ENCODE data around the gene IGFBP4. TPM values are rescaled to one million over a fixed set of nuclear protein-coding genes. Genes with fewer than 3 reads are reported as not detected.
"Not testable (repeated sequence)": the region's sequence is repeated elsewhere in the genome, so short reads cannot be mapped to it uniquely, and the experiment has no call there.

IGFBP4 gene
- total and polyA plus RNA-seq, 2 of the 13 experiments (the other 11 are each of a cell fraction or from before 2014, with no cell fraction given): 4.1 to 49.0 TPM

DNA sequence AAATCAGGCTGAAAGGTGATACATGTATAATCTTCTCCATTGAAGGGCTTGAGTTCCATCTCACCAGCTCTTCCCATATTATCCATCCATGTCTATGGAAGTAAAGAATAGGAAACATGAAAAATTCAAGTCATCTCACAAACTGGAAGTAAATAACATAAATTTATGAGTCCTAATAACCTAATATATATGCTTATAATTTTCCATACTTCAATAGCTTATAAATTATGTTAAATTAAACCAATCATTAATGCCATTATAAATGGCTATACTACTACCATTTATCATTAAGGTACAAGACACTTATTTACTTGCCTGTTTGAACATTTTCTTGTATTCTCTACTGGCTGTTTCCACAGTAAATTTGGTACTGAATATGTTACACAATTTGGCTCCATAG lies 30.4 kb upstream of the IGFBP4 start:
- no peak overlapping the region for H3K9ac ChIP-seq (ENCODE audit: insufficient read depth, low read depth, low read length)
- no peak overlapping the region for H2AFZ ChIP-seq (ENCODE audit: low read length)
- peaks cover 4 to 55% of the 10 kb centered on the region in 2 experiments for H3K36me3 ChIP-seq (replicated peaks in 1 of 2; ENCODE audit: control insufficient read depth in 1 of 2, insufficient read depth in 2 of 2, low read length in 2 of 2)
- in situ Hi-C loops (cut with HindIII; ENCODE audit: extremely low pct_ligation_motif_present, low pct_unique_long_range_greater_than_20kb): no loop called here
- DNase-seq (ENCODE audit: low spot score) (no peak), ATAC-seq (no peak), FAIRE-seq (no peak)
- H3K4me1 ChIP-seq (ENCODE audit: insufficient read depth, low read length): peaks cover 33% of the 10 kb centered on the region
- no peaks in the 10 kb centered on the region for H3K9me3 ChIP-seq (ENCODE audit: low read length)
- no TSS peak for BruUV-seq (replicated peaks)
- no peaks in the 10 kb centered on the region for H4K20me1 ChIP-seq (ENCODE audit: insufficient read depth, low read length)
- ChIA-PET POLR2A (no interaction called here), CTCF (ENCODE audit: low intra/inter-chr PET ratio, low total read pairs) (no interaction called here)
- peaks cover 38% of the 10 kb centered on the region for H3K79me2 ChIP-seq (ENCODE audit: insufficient read depth, low read length)
- intact Hi-C loops (cut with micrococcal nuclease; ENCODE audit: unreplicated experiment): no loop called here
- no peaks in the 10 kb centered on the region for H3K27me3 ChIP-seq (ENCODE audit: control insufficient read depth in 1 of 2, insufficient read depth in 2 of 2, low read length in 2 of 2)
- H3K4me3 ChIP-seq (replicated peaks in 1 of 3; ENCODE audit: insufficient read depth in 1 of 3, low read depth in 2 of 3, low read length in 3 of 3): no peak overlapping the region
- no peak overlapping the region for H3K4me2 ChIP-seq (ENCODE audit: low read depth, low read length)
- H3K27ac ChIP-seq (ENCODE audit: extremely low read length, insufficient read depth, low read length): no peak overlapping the region
- TF ChIP-seq ZNF124 (CRISPR knock-in tag; IDR thresholded peaks at IDR 0.05) (no peak), RBFOX2 (IDR thresholded peaks at IDR 0.05; ENCODE audit: low read depth, low read length) (0 out of 2 replicates have a peak, but pooled peaks have one; percentile 50)

DNA sequence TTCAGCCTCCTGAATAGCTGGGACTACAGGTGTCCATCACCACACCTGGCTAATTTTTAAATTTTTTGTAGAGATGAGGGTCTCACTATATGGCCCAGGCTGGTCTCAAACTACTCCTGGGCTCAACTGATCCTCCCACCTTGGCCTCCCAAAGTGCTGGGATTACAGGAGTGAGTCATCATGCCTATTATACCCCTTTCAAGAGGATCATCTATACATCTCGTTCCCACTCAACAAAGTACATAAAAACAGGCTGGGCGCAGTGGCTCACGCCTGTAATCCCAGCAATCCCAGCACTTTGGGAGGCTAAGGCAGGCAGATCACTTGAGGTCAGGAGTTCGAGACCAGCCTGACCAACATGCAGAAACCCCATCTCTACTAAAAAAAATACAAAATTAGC lies 28.9 kb upstream of the IGFBP4 start:
- ATAC-seq; H3K27ac ChIP-seq (ENCODE audit: extremely low read length, insufficient read depth, low read length); H3K4me3 ChIP-seq (replicated peaks in 1 of 3; ENCODE audit: insufficient read depth in 1 of 3, low read depth in 2 of 3, low read length in 3 of 3); H3K9me3 ChIP-seq (ENCODE audit: low read length); H3K27me3 ChIP-seq (ENCODE audit: control insufficient read depth in 1 of 2, insufficient read depth in 2 of 2, low read length in 2 of 2); FAIRE-seq; POLR2A ChIA-PET; H2AFZ ChIP-seq (ENCODE audit: low read length); DNase-seq (ENCODE audit: low spot score); H3K9ac ChIP-seq (ENCODE audit: insufficient read depth, low read depth, low read length); BruUV-seq (replicated peaks); intact Hi-C loops (cut with micrococcal nuclease; ENCODE audit: unreplicated experiment); in situ Hi-C loops (cut with HindIII; ENCODE audit: extremely low pct_ligation_motif_present, low pct_unique_long_range_greater_than_20kb); H4K20me1 ChIP-seq (ENCODE audit: insufficient read depth, low read length): not testable (repeated sequence)
- H3K79me2 ChIP-seq (ENCODE audit: insufficient read depth, low read length): peaks cover 38% of the 10 kb centered on the region
- peaks cover 4 to 46% of the 10 kb centered on the region in 2 experiments for H3K36me3 ChIP-seq (replicated peaks in 1 of 2; ENCODE audit: control insufficient read depth in 1 of 2, insufficient read depth in 2 of 2, low read length in 2 of 2)
- peaks cover 46% of the 10 kb centered on the region for H3K4me1 ChIP-seq (ENCODE audit: insufficient read depth, low read length)
- 100% methylated on average over 4 of the region's 4 CpGs for WGBS (ENCODE audit: low lambda C conversion rate)
- CTCF ChIA-PET (ENCODE audit: low intra/inter-chr PET ratio, low total read pairs): interaction anchor here (1.0 to 2.8 kb wide), 2 partner anchors 52 to 56 kb away, joined by 3 to 19 read pairs; no protein-coding TSS in a partner anchor
- TF ChIP-seq, protein P1, sequence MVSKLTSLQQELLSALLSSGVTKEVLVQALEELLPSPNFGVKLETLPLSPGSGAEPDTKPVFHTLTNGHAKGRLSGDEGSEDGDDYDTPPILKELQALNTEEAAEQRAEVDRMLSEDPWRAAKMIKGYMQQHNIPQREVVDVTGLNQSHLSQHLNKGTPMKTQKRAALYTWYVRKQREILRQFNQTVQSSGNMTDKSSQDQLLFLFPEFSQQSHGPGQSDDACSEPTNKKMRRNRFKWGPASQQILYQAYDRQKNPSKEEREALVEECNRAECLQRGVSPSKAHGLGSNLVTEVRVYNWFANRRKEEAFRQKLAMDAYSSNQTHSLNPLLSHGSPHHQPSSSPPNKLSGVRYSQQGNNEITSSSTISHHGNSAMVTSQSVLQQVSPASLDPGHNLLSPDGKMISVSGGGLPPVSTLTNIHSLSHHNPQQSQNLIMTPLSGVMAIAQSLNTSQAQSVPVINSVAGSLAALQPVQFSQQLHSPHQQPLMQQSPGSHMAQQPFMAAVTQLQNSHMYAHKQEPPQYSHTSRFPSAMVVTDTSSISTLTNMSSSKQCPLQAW (CRISPR knock-in tag; IDR thresholded peaks at IDR 0.05): 0 out of 2 replicates have a peak, but pooled peaks have one; percentile 22
- H3K4me2 ChIP-seq (ENCODE audit: low read depth, low read length): 0 out of 2 replicates have a peak overlapping the region, but pooled peaks have one; percentile 16

All from HepG2 (cell line).